Motor neuron (in vitro differentiated cells): Measurements from ENCODE around the gene SAMD9L. TPM values are rescaled to one million over a fixed set of nuclear protein-coding genes. Genes with fewer than 3 reads are reported as not detected.
A peak's percentile ranks its signal among the peaks of the same experiment; 100 is the strongest.
"Not testable (repeated sequence)": the region's sequence is repeated elsewhere in the genome, so short reads cannot be mapped to it uniquely, and the experiment has no call there.

Experiments used
- ATAC-seq, 8 experiments: fragments of 200-7000 bp; cut with Tn5 transposase; replicated peaks in 6 of 8; 2 replicates each; pipeline ENCODE4 v1.8.0; 2021; ENCODE audit warnings: mild to moderate bottlenecking in 8 of 8, moderate library complexity in 8 of 8
- H3K27ac ChIP-seq, 2 donors: fragments of 250-450 bp; sonication (Bioruptor Pico); 2 replicates each; pipeline ENCODE4 v1.9.0; 2021; ENCODE audit warnings: antibody characterized with exemption in 2 of 2, mild to moderate bottlenecking in 2 of 2, moderate library complexity in 1 of 2
- H3K4me1 ChIP-seq, 2 donors: fragments of 250-450 bp; sonication (Bioruptor Pico); replicated peaks in 1 of 2; 2 replicates each; pipeline ENCODE4 v1.6.1; 2021; ENCODE audit warnings: antibody characterized with exemption in 2 of 2, mild to moderate bottlenecking in 2 of 2, moderate library complexity in 1 of 2
- H3K4me3 ChIP-seq, 5 donors: fragments of 250-450 bp; sonication (Bioruptor Pico); 2 replicates each; pipeline ENCODE4 v1.9.0; 2021; ENCODE audit warnings: antibody characterized with exemption in 5 of 5, mild to moderate bottlenecking in 5 of 5, moderate library complexity in 4 of 5
- WGBS, 10 experiments: fragments of 450-650 bp; shearing (Covaris generic); methylation state at CpG; one replicate each; pipeline ENCODE4 v1.0.0; 2022; 5-methylcytosine and 5-hydroxymethylcytosine counted together
- in situ Hi-C, 9 experiments: fragments of 400-800 bp; cut with MboI; loops; one replicate each; pipeline ENCODE4 v1.15.0; 2021; ENCODE audit warnings: low sequenced_read_pairs in 9 of 9, low pct_unique_long_range_greater_than_20kb in 2 of 9; ENCODE audit not compliant: unreplicated experiment in 9 of 9
- total RNA-seq, 8 experiments: library from RNA; unstranded; fragments of 300-600 nt; gene quantifications; 2 replicates each; pipeline versions ENCODE4 v1.2.3 to v1.2.4, GENCODE V29; 2022

Gene SAMD9L
- total RNA-seq, 8 experiments from 2014 or later = 0.04 to 68.1 (median 1.8) TPM; not detected in 1

- WGBS, 10 experiments = 46 to 100% (median 88%) methylated on average over 1 to 3 of the region's 4 CpGs; no CpG with 5 or more reads in 3 of the 10 experiments
- ATAC-seq = no peak
- no peak overlapping the region for H3K27ac ChIP-seq
- H3K4me3 ChIP-seq = no peak overlapping the region
- in situ Hi-C loops = no loop called here
- H3K4me1 ChIP-seq = no peaks in the 10 kb centered on the region
Observed at GRCh38 chr7:93138576-93138975, 9.6 kb downstream of the SAMD9L start.

DNA sequence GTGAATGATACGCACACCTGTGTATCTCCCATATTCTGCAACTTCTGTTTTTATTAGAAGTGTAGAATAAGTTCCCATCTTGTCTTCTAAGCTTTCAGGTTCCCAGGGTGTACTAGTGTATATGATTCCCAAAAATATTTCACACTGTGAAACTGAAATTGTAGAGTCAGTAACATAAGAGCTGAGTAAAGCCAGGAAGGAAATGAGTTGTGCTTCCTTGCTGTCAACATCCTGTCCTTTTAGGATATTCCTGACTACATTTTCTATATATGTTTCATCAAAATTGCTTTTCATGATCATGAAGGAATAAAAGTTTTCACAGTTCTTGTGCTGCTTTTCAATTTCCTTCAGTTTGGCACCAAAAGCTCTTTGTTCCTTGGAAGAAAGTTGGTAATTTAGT, 15.2 kb downstream of the SAMD9L start:
- ATAC-seq = no peak
- Histone ChIP-seq H3K27ac (no peak overlapping the region), H3K4me1 (no peaks in the 10 kb centered on the region), H3K4me3 (no peak overlapping the region)
- in situ Hi-C loops = no loop called here
- 80 to 100% (median 88%) methylated on average over 1 of the region's 1 CpG; no CpG with 5 or more reads in 7 of the 10 experiments for whole genome bisulfite sequencing, 10 experiments

- ATAC-seq = no peak
- WGBS, 10 experiments = 20 to 100% (median 85%) methylated on average over 1 to 3 of the region's 3 CpGs; no CpG with 5 or more reads in 1 of the 10 experiments
- in situ Hi-C loops = no loop called here
Observed at GRCh38 chr7:93132216-93132615, 16.0 kb downstream of the SAMD9L start.

GRCh38 chr7:93126954-93127353, 21.2 kb downstream of the SAMD9L start:
- 25 to 100% (median 79%) methylated on average over 1 of the region's 1 CpG; no CpG with 5 or more reads in 2 of the 10 experiments for WGBS, 10 experiments
- in situ Hi-C loops, ATAC-seq: not testable (repeated sequence)

More at GRCh38 chr7:93132216-93132615, 16.0 kb downstream of the SAMD9L start:
- no peaks in the 10 kb centered on the region for H3K4me1 ChIP-seq
- no peak overlapping the region for H3K27ac ChIP-seq
- no peak overlapping the region for H3K4me3 ChIP-seq

GRCh38 chr7:93123532-93123931, 24.7 kb downstream of the SAMD9L start:
- 57 to 100% (median 83%) methylated on average over 1 to 3 of the region's 3 CpGs; no CpG with 5 or more reads in 1 of the 10 experiments for WGBS, 10 experiments
- in situ Hi-C loops, ATAC-seq, H3K4me3 ChIP-seq, H3K27ac ChIP-seq, H3K4me1 ChIP-seq: not testable (repeated sequence)

More at GRCh38 chr7:93126954-93127353, 21.2 kb downstream of the SAMD9L start:
- not testable (repeated sequence) for H3K4me3 ChIP-seq, H3K4me1 ChIP-seq, H3K27ac ChIP-seq

- in situ Hi-C loops = no loop called here
- Histone ChIP-seq H3K27ac (no peak overlapping the region), H3K4me1 (no peaks in the 10 kb centered on the region), H3K4me3 (no peak overlapping the region)
- 47 to 100% (median 83%) methylated on average over 1 to 9 of the region's 12 CpGs; no CpG with 5 or more reads in 1 of the 10 experiments for WGBS, 10 experiments
- no peak for ATAC-seq
Observed at GRCh38 chr7:93120592-93121549, 27.3 kb downstream of the SAMD9L start.

DNA sequence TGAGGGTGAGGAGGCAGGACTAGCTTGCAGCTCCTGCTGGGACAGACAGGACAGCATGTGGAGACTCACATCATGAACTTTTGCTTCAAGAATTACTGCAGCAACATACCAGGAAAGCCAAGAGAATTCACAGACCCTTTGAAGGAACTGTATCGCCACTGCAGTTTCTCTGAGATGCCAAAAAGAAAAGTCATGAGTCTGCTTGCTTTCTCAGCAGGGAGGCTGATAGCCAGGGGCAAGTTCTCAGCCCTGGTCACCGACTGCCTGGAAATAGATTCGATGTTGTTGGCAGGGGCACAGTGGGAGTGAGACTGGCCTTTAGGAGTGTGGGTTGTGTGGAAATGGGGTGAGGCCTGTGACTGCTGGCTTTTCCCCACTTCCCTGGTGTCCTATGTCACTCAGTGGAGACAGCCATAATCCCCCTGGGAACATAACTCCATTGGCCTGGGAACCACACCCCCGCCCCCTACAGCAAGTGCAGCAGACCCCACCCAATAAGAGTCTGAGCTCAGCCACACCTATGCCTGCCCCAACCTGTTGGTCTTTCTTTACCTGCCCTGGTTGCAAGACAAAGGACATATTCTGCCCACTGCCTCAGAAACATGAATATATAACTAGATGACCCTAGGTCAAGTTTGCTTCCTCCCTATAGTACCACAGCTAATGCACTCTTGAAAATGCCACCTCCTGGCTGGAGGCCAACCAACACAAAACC, 28.8 kb downstream of the SAMD9L start:
- peak in 1 of 8 experiments; percentile 4 for ATAC-seq
- in situ Hi-C loops = no loop called here
- no peak overlapping the region for H3K4me3 ChIP-seq

DNA sequence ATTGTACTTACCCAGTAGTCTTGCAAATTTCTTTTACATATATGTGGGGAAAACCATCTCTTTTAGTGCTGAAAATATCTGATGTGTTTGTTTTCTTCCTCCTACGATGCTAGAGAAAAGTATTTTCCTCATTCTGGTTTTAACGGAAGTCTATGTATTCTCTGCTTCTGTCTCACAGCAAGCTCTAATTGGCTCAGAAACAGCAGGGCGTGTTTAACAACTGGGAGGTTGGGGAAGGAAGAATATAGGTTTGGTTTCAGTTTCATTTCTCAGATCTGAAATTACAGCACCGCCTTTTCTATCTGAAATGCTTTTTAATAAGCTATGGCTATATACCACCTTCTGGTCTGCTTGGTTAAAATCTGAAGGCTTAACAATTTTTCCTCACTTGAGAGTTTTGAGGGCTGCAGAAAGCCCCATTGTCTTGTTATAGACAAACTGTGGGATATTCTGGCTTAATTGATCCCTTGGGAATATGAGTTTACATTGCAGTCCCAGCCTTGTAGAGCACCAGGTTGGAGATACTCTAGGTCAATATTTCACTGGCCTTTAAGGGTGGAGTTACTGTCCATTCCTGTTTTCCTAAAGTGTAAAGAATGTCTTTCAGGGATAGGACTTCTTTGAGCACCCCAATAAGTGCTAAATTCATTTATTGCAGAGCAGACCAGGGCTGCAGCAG, 30.2 kb downstream of the SAMD9L start, which contains the start of gene SAMD9:
Gene SAMD9, minus strand, starts transcription at position 128 of the 679 bp plus-strand sequence. CDS start 11,882 bp downstream, outside the sequence.
- in situ Hi-C loops = no loop called here
- Histone ChIP-seq H3K4me3 (no peak within 1 kb of the TSS), H3K4me1 (no peaks in the 10 kb centered on the region), H3K27ac (no peak within 1 kb of the TSS)
- 0 to 81% (median 45%) methylated on average over 2 to 4 of the region's 4 CpGs for WGBS, 10 experiments
- ATAC-seq = peak in 3 of 8 experiments; percentile 68 to 97 (median 71)

More for the DNA sequence above, 28.8 kb downstream of the SAMD9L start:
- 41 to 90% (median 80%) methylated on average over 1 to 3 of the region's 4 CpGs; no CpG with 5 or more reads in 5 of the 10 experiments for WGBS, 10 experiments
- no peak overlapping the region for H3K27ac ChIP-seq
- H3K4me1 ChIP-seq = no peaks in the 10 kb centered on the region

DNA sequence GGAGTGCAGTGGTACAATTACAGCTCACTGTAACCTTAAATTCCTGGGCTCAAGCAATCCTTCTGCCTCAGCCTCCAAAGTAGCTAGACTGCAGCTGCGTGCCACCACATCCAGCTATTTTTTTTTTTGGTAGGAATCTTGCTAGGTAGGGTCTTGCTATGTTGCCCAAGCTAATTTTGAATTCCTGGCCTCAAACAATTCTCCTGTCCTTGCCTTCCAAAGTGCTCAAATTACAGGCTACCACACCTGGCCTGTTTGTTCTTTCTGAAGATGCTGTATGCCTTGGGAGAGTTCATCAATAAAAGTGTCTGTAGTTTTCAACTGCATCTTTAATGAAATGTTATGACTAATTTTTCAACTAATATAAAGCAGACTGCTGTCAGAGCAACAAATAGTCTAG, 30.9 kb downstream of the SAMD9L start:
- no peak overlapping the region for H3K4me3 ChIP-seq
- peak in 1 of 8 experiments; percentile 14 for ATAC-seq
- 40 to 100% (median 67%) methylated on average over 1 of the region's 1 CpG; no CpG with 5 or more reads in 7 of the 10 experiments for WGBS, 10 experiments

GRCh38 chr7:93115796-93116195, 32.4 kb downstream of the SAMD9L start:
- no peak overlapping the region for H3K27ac ChIP-seq
- 0 to 83% (median 44%) methylated on average over 1 to 7 of the region's 7 CpGs; no CpG with 5 or more reads in 2 of the 10 experiments for WGBS, 10 experiments
- ATAC-seq = peak in 3 of 8 experiments; percentile 67 to 89 (median 84)

More for the DNA sequence above, 30.9 kb downstream of the SAMD9L start:
- no peaks in the 10 kb centered on the region for H3K4me1 ChIP-seq
- in situ Hi-C loops = no loop called here
- no peak overlapping the region for H3K27ac ChIP-seq

DNA sequence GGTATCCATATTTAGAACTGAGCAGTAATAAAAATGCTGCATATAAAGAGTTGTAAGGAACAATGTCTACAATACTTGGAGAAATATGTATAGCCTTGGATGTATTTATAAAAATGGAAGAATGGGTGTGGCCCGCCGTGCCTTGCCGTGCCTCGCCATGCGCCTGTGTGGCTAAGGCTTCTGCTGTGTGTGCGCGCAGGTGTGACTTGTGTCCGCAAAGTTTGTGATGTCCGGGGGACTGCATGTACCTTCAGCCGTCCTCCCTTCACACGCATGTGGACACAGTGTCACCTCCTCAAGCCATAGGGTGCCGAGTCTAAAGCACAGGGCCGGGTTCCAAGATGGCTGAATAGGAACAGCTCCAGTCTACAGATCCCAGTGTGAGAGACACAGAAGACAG, 40.2 kb downstream of the SAMD9L start:
- no peak for ATAC-seq
- Histone ChIP-seq H3K4me3 (no peak overlapping the region), H3K4me1 (no peaks in the 10 kb centered on the region), H3K27ac (no peak overlapping the region)
- in situ Hi-C loops = no loop called here
- 92 to 100% (median 97%) methylated on average over 1 to 10 of the region's 13 CpGs; no CpG with 5 or more reads in 5 of the 10 experiments for WGBS, 10 experiments

More at GRCh38 chr7:93115796-93116195, 32.4 kb downstream of the SAMD9L start:
- H3K4me1 ChIP-seq = no peaks in the 10 kb centered on the region
- in situ Hi-C loops = no loop called here
- H3K4me3 ChIP-seq = no peak overlapping the region

- WGBS, 10 experiments = 0 to 60% (median 40%) methylated on average over 1 of the region's 2 CpGs; no CpG with 5 or more reads in 5 of the 10 experiments
- in situ Hi-C loops = no loop called here
Observed at GRCh38 chr7:93097388-93097787, 50.8 kb downstream of the SAMD9L start.

More at GRCh38 chr7:93097388-93097787, 50.8 kb downstream of the SAMD9L start:
- H3K4me1 ChIP-seq = no peaks in the 10 kb centered on the region
- ATAC-seq = peak in 2 of 8 experiments; percentile 16 to 17
- H3K27ac ChIP-seq = no peak overlapping the region
- no peak overlapping the region for H3K4me3 ChIP-seq
